Astrocyte (in vitro differentiated cells and primary cell): Measurements from ENCODE around the gene STK32B. TPM values are rescaled to one million over a fixed set of nuclear protein-coding genes. Genes with fewer than 3 reads are reported as not detected.

Source experiments
- DNase-seq: peaks from one replicate; pipeline ENCODE4 v3.0.0-alpha.2; 2010; ENCODE audit warnings: low read depth
- FAIRE-seq: peaks from 2 replicates; lab custom pipeline; 2011; peaks lifted over from hg19 to GRCh38; lab: Jason Lieb, UNC
- H2AFZ ChIP-seq: 2 replicates; pipeline ENCODE4 v1.6.0; 2012; ENCODE audit warnings: low read depth, low read length, inconsistent platforms
- H3K27ac ChIP-seq: 2 replicates; pipeline ENCODE4 v1.5.1; 2011; ENCODE audit warnings: low read depth, low read length, inconsistent platforms
- H3K27me3 ChIP-seq: 2 replicates; pipeline ENCODE4 v1.6.0; 2011; ENCODE audit warnings: low read length, inconsistent platforms; ENCODE audit not compliant: insufficient read depth
- H3K36me3 ChIP-seq: 2 replicates; pipeline ENCODE4 v1.5.1; 2011; ENCODE audit warnings: low read length, inconsistent platforms; ENCODE audit not compliant: insufficient read depth
- H3K4me1 ChIP-seq: 2 replicates; pipeline ENCODE4 v1.5.1; 2011; ENCODE audit warnings: low read length, inconsistent platforms; ENCODE audit not compliant: insufficient read depth
- H3K4me2 ChIP-seq: 2 replicates; pipeline ENCODE4 v1.6.0; 2012; ENCODE audit warnings: low read length, inconsistent platforms
- H3K4me3 ChIP-seq: 2 replicates; pipeline ENCODE4 v1.5.1; 2011; ENCODE audit warnings: low read depth, mild to moderate bottlenecking, low read length, inconsistent platforms; ENCODE audit not compliant: insufficient read depth
- H3K79me2 ChIP-seq: 2 replicates; pipeline ENCODE4 v1.6.0; 2012; ENCODE audit warnings: mild to moderate bottlenecking, low read length, inconsistent platforms; ENCODE audit not compliant: insufficient read depth
- H3K9ac ChIP-seq: 2 replicates; pipeline ENCODE4 v1.6.0; 2012; ENCODE audit warnings: mild to moderate bottlenecking, low read length, inconsistent platforms
- H3K9me3 ChIP-seq: 2 replicates; pipeline ENCODE4 v1.5.1; 2012; ENCODE audit warnings: low read depth, mild to moderate bottlenecking, low read length, inconsistent platforms; ENCODE audit not compliant: insufficient read depth
- H4K20me1 ChIP-seq: 2 replicates; pipeline ENCODE4 v1.6.0; 2012; ENCODE audit warnings: low read length, inconsistent platforms; ENCODE audit not compliant: insufficient read depth
- H3K27ac Mint-ChIP-seq: one replicate; pipeline ENCODE4 v1.8.0; 2021; ENCODE audit warnings: mild to moderate bottlenecking, mixed read lengths; ENCODE audit not compliant: unreplicated experiment
- H3K27me3 Mint-ChIP-seq: one replicate; pipeline ENCODE4 v1.8.0; 2021; ENCODE audit warnings: low read depth, mixed read lengths; ENCODE audit not compliant: unreplicated experiment
- H3K36me3 Mint-ChIP-seq: one replicate; pipeline ENCODE4 v1.8.0; 2021; ENCODE audit warnings: low read depth, mixed read lengths; ENCODE audit not compliant: unreplicated experiment
- H3K4me1 Mint-ChIP-seq: one replicate; pipeline ENCODE4 v1.8.0; 2021; ENCODE audit warnings: low read depth, mixed read lengths; ENCODE audit not compliant: unreplicated experiment
- H3K4me3 Mint-ChIP-seq: one replicate; pipeline ENCODE4 v1.8.0; 2021; ENCODE audit warnings: mild to moderate bottlenecking, moderate library complexity, mixed read lengths; ENCODE audit not compliant: unreplicated experiment
- H3K9me3 Mint-ChIP-seq: one replicate; pipeline ENCODE4 v1.8.0; 2021; ENCODE audit warnings: mild to moderate bottlenecking, mixed read lengths; ENCODE audit not compliant: unreplicated experiment
- EZH2 ChIP-seq: IDR thresholded peaks from 2 replicates; pipeline ENCODE4 v1.6.1; 2012; ENCODE audit warnings: mild to moderate bottlenecking, low read length, inconsistent platforms; ENCODE audit not compliant: insufficient read depth
- total RNA-seq: library from RNA; stranded (reverse); gene quantifications from 2 replicates; pipeline ENCODE4 v1.2.1, GENCODE V29; 2021
- TF ChIP-seq, protein P1 (sequence below): IDR thresholded peaks from 2 replicates; pipeline ENCODE4 v1.5.1; 2011; ENCODE audit warnings: low read depth, mild to moderate bottlenecking, inconsistent platforms, low read length, moderate library complexity; ENCODE audit not compliant: insufficient read depth

Gene STK32B
- total RNA-seq, 1 donor from 2014 or later, result 2.9 TPM

DNA sequence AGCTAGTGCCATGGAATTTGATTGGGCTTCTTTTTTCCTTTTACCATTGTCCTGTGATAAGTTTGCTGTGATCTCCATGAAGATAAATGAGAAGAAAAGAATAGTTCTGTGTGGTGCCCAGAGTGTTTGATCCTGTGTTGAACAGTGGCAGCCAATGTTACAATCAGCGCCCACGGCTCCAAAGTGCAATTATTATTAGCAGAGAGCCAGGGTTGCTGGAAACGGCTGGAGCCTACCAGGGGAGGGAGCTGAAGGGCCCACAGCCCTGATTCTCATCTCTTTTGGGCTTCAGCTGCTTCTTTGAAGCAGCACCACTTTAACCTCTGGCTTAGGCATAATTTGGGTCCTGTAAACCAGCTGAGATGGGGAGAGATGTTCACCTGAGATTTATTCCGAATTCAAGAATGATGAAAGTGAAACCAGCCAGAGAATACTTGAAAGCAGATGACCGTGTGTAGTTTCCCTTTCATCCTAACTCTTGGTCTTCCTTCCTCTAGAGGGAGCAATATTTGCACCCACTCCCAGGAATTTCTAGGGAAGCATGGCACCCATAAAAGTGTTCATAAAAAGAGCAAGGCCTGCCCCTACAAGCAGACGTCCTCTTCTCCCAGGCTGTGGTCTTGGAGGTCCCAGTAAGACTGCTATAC lies 358.8 kb downstream of the STK32B start:
- Histone ChIP-seq H3K4me2 (no peak overlapping the region), H3K9me3 (peaks cover 9% of the 10 kb centered on the region), H3K4me3 (no peak overlapping the region), H3K9ac (no peak overlapping the region), H3K27me3 (no peaks in the 10 kb centered on the region), H3K79me2 (no peaks in the 10 kb centered on the region), H3K4me1 (no peaks in the 10 kb centered on the region), H2AFZ (no peak overlapping the region), H3K27ac (no peak overlapping the region), H4K20me1 (no peaks in the 10 kb centered on the region), H3K36me3 (no peaks in the 10 kb centered on the region)
- Mint-ChIP-seq H3K4me3 (no peak overlapping the region), H3K4me1 (no peaks in the 10 kb centered on the region), H3K27ac (no peak overlapping the region), H3K9me3 (peaks cover 19% of the 10 kb centered on the region), H3K36me3 (peaks cover 7% of the 10 kb centered on the region), H3K27me3 (peaks cover 7% of the 10 kb centered on the region)
- TF ChIP-seq, protein P1, sequence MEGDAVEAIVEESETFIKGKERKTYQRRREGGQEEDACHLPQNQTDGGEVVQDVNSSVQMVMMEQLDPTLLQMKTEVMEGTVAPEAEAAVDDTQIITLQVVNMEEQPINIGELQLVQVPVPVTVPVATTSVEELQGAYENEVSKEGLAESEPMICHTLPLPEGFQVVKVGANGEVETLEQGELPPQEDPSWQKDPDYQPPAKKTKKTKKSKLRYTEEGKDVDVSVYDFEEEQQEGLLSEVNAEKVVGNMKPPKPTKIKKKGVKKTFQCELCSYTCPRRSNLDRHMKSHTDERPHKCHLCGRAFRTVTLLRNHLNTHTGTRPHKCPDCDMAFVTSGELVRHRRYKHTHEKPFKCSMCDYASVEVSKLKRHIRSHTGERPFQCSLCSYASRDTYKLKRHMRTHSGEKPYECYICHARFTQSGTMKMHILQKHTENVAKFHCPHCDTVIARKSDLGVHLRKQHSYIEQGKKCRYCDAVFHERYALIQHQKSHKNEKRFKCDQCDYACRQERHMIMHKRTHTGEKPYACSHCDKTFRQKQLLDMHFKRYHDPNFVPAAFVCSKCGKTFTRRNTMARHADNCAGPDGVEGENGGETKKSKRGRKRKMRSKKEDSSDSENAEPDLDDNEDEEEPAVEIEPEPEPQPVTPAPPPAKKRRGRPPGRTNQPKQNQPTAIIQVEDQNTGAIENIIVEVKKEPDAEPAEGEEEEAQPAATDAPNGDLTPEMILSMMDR, result no peak
- no peak for TF ChIP-seq EZH2
- DNase-seq (no peak), FAIRE-seq (no peak)

GRCh38 chr4:5412296-5412695 lies 361.0 kb downstream of the STK32B start:
- H3K79me2 ChIP-seq, result no peaks in the 10 kb centered on the region
- H4K20me1 ChIP-seq, result no peaks in the 10 kb centered on the region
- H3K9ac ChIP-seq, result no peak overlapping the region
- no peak overlapping the region for H2AFZ ChIP-seq
- FAIRE-seq (no peak), DNase-seq (no peak)
- H3K4me2 ChIP-seq, result no peak overlapping the region
- H3K4me1 Mint-ChIP-seq, result no peaks in the 10 kb centered on the region
- no peak overlapping the region for H3K4me3 Mint-ChIP-seq
- H3K9me3 ChIP-seq, result no peaks in the 10 kb centered on the region
- no peak overlapping the region for H3K4me3 ChIP-seq
- no peak overlapping the region for H3K27ac Mint-ChIP-seq
- H3K27ac ChIP-seq, result no peak overlapping the region
- no peak for TF ChIP-seq EZH2
- TF ChIP-seq, protein P1, result no peak
- no peaks in the 10 kb centered on the region for H3K4me1 ChIP-seq
- peaks cover 4% of the 10 kb centered on the region for H3K36me3 Mint-ChIP-seq
- H3K9me3 Mint-ChIP-seq, result peaks cover 18% of the 10 kb centered on the region
- no peaks in the 10 kb centered on the region for H3K27me3 ChIP-seq
- H3K27me3 Mint-ChIP-seq, result peaks cover 9% of the 10 kb centered on the region
- no peaks in the 10 kb centered on the region for H3K36me3 ChIP-seq

GRCh38 chr4:5412751-5413150 lies 361.5 kb downstream of the STK32B start:
- Histone ChIP-seq H3K4me1 (no peaks in the 10 kb centered on the region), H3K9ac (no peak overlapping the region), H3K27ac (no peak overlapping the region), H3K9me3 (no peaks in the 10 kb centered on the region), H3K27me3 (no peaks in the 10 kb centered on the region), H3K36me3 (no peaks in the 10 kb centered on the region), H3K79me2 (no peaks in the 10 kb centered on the region), H4K20me1 (no peaks in the 10 kb centered on the region), H3K4me2 (no peak overlapping the region), H3K4me3 (no peak overlapping the region), H2AFZ (no peak overlapping the region)
- Mint-ChIP-seq H3K36me3 (peaks cover 7% of the 10 kb centered on the region), H3K27ac (no peak overlapping the region), H3K9me3 (peaks cover 15% of the 10 kb centered on the region), H3K27me3 (peaks cover 9% of the 10 kb centered on the region), H3K4me3 (no peak overlapping the region), H3K4me1 (no peaks in the 10 kb centered on the region)
- TF ChIP-seq EZH2, result no peak
- TF ChIP-seq, protein P1, result no peak
- no peak for DNase-seq
- FAIRE-seq, result no peak
